ENCODE results near the gene RANBP1. TPM values are rescaled to one million over a fixed set of nuclear protein-coding genes. Genes with fewer than 3 reads are reported as not detected.

The RANBP1 gene
- total and polyA plus RNA-seq, 2 of the 4 experiments (the other 2 are of a cell fraction): 173 to 376 TPM

- DNase-seq (no peak), ATAC-seq (ENCODE audit: low read depth) (no peak)
- Histone ChIP-seq H3K27ac (ENCODE audit: insufficient read depth, low read length) (no peak overlapping the region), H2BK120ac (ENCODE audit: low read depth, low read length) (no peak overlapping the region), H3K56ac (ENCODE audit: extremely low read depth, insufficient read depth, low read length) (no peak overlapping the region), H2AK9ac (replicated peaks; ENCODE audit: low read depth, low read length, poor library complexity) (no peak overlapping the region), H4K8ac (ENCODE audit: low read depth in 2 of 2, low read length in 2 of 2) (no peak overlapping the region), H2BK15ac (ENCODE audit: low read depth, low read length) (no peak overlapping the region), H4K5ac (ENCODE audit: low read depth, low read length) (no peak overlapping the region), H3K9me1 (ENCODE audit: insufficient read depth, low read length) (peaks cover 2% of the 10 kb centered on the region; the same call in 1 of the 2 replicates), H4K91ac (ENCODE audit: insufficient read depth, low read depth, low read length) (no peak overlapping the region), H2BK5ac (ENCODE audit: low read depth, low read length, poor library complexity, severe bottlenecking) (no peak overlapping the region), H3K4me2 (ENCODE audit: low read depth, low read length) (no peak overlapping the region), H4K20me1 (ENCODE audit: insufficient read depth, low read length) (peaks cover 4% of the 10 kb centered on the region; the same call in 1 of the 2 replicates), H3K14ac (replicated peaks; ENCODE audit: low read depth, low read length) (no peak overlapping the region), H3K4me3 (ENCODE audit: insufficient read depth, low read depth, low read length) (no peak overlapping the region), H3K23ac (ENCODE audit: low read depth, low read length) (no peak overlapping the region), H2AK5ac (ENCODE audit: low read depth, low read length) (no peak overlapping the region), H3K79me1 (ENCODE audit: low read depth in 1 of 2, low read length in 2 of 2) (peaks cover 0 to 12% of the 10 kb centered on the region in 2 experiments; a peak in 2 of 4 replicates), H3K18ac (ENCODE audit: low read depth, low read length) (no peak overlapping the region), H2BK20ac (ENCODE audit: low read depth, low read length) (no peak overlapping the region), H3K4ac (ENCODE audit: low read depth, low read length) (no peak overlapping the region), H3K9ac (ENCODE audit: low read depth, low read length) (no peak overlapping the region), H3K36me3 (ENCODE audit: control insufficient read depth, insufficient read depth, low read length) (peaks cover 13% of the 10 kb centered on the region; the same call in 1 of the 2 replicates), H3K27me3 (ENCODE audit: control insufficient read depth, insufficient read depth, low read length) (no peaks in the 10 kb centered on the region), H3K9me3 (ENCODE audit: control insufficient read depth, insufficient read depth, low read length) (no peaks in the 10 kb centered on the region), H2AFZ (replicated peaks; ENCODE audit: low read length, poor library complexity) (no peak overlapping the region), H3K4me1 (ENCODE audit: control insufficient read depth, insufficient read depth, low read length) (peaks cover 5% of the 10 kb centered on the region)
- 81% methylated on average over 5 of the region's 14 CpGs; no CpG with 5 or more reads in 1 of the 2 experiments for WGBS, 2 experiments (ENCODE audit: extremely low coverage in 2 of 2, insufficient read length in 1 of 2)
- in situ Hi-C loops (cut with MboI; ENCODE audit: low sequenced_read_pairs): no loop called here
- ChIA-PET POLR2A (ENCODE audit: unreplicated experiment) (no interaction called here), CTCF (no interaction called here)
- intact Hi-C loops (cut with micrococcal nuclease): no loop called here
- no peak for TF ChIP-seq BHLHE40 (IDR thresholded peaks at IDR 0.05; ENCODE audit: low read depth, low read length)
- TF ChIP-seq RCOR1 (IDR thresholded peaks at IDR 0.05; ENCODE audit: insufficient replicate concordance, low read length): no peak
- no peak for TF ChIP-seq FOS (IDR thresholded peaks at IDR 0.05; ENCODE audit: low read depth, low read length)
- TF ChIP-seq MXI1 (IDR thresholded peaks at IDR 0.05; ENCODE audit: borderline replicate concordance, low read depth, low read length): no peak
- TF ChIP-seq CTCF (conservative IDR thresholded peaks at IDR 0.05; ENCODE audit: low read depth, low read length): no peak
- no peak for TF ChIP-seq NFE2L2 (IDR thresholded peaks at IDR 0.05; ENCODE audit: low read depth, low read length)
- no peak for TF ChIP-seq USF2 (IDR thresholded peaks at IDR 0.05; ENCODE audit: low read depth, low read length)
- no peak for TF ChIP-seq RAD21 (IDR thresholded peaks at IDR 0.05; ENCODE audit: low read length)
- no TSS peak for BruUV-seq (replicated peaks)
- dilution Hi-C loops (cut with HindIII; ENCODE audit: low sequenced_read_pairs, unreplicated experiment): no loop called here
Measured at GRCh38 chr22:20147237-20147988, 31.5 kb downstream of the RANBP1 start.

Measured in IMR-90 (cell line).